GM23338 (cell line): Measurements from ENCODE around the gene SF3A1.

Source experiments
- CREB1 ChIP-seq: fragments of 250-450 bp; sonication (Bioruptor Pico); IDR thresholded peaks from 2 replicates; pipeline ENCODE4 v1.5.0; 2020; ENCODE audit warnings: low read depth, mild to moderate bottlenecking, moderate library complexity
- EZH2 ChIP-seq: fragments of 200-600 bp; sonication (generic); IDR thresholded peaks from one replicate; pipeline ENCODE4 v1.8.0; 2017; ENCODE audit warnings: antibody characterized with exemption, mild to moderate bottlenecking, low read depth; ENCODE audit not compliant: unreplicated experiment
- EZH2phosphoT487 ChIP-seq: fragments of 200-600 bp; sonication (generic); IDR thresholded peaks from one replicate; pipeline ENCODE4 v1.8.1; 2018; ENCODE audit warnings: antibody characterized with exemption; ENCODE audit not compliant: unreplicated experiment
- JUNB ChIP-seq: IDR thresholded peaks from one replicate; pipeline ENCODE4 v1.6.1; 2016; ENCODE audit warnings: antibody characterized with exemption; ENCODE audit not compliant: unreplicated experiment
- NANOG ChIP-seq: IDR thresholded peaks from 2 replicates; pipeline ENCODE4 v1.6.1; 2016; ENCODE audit warnings: antibody characterized with exemption, borderline replicate concordance
- POLR2AphosphoS5 ChIP-seq: IDR thresholded peaks from 2 replicates; pipeline ENCODE4 v1.6.1; 2016; ENCODE audit warnings: antibody characterized with exemption, low read depth
- REST ChIP-seq: IDR thresholded peaks from one replicate; pipeline ENCODE4 v1.6.1; 2018; ENCODE audit warnings: antibody characterized with exemption; ENCODE audit not compliant: unreplicated experiment
- TF ChIP-seq, protein P1 (sequence below), 2 experiments: fragments of 200-600 bp in 1 of 2; sonication (generic) in 1 of 2; conservative IDR thresholded peaks; 2 replicates each; pipeline versions ENCODE4 v1.5.1 to v1.6.1; 2016 to 2017; ENCODE audit warnings: antibody characterized with exemption in 2 of 2, low read depth in 2 of 2, mild to moderate bottlenecking in 2 of 2, moderate library complexity in 1 of 2

GRCh38 chr22:30288419-30289140 lies 68.1 kb downstream of the SF3A1 start:
- TF ChIP-seq, protein P1, sequence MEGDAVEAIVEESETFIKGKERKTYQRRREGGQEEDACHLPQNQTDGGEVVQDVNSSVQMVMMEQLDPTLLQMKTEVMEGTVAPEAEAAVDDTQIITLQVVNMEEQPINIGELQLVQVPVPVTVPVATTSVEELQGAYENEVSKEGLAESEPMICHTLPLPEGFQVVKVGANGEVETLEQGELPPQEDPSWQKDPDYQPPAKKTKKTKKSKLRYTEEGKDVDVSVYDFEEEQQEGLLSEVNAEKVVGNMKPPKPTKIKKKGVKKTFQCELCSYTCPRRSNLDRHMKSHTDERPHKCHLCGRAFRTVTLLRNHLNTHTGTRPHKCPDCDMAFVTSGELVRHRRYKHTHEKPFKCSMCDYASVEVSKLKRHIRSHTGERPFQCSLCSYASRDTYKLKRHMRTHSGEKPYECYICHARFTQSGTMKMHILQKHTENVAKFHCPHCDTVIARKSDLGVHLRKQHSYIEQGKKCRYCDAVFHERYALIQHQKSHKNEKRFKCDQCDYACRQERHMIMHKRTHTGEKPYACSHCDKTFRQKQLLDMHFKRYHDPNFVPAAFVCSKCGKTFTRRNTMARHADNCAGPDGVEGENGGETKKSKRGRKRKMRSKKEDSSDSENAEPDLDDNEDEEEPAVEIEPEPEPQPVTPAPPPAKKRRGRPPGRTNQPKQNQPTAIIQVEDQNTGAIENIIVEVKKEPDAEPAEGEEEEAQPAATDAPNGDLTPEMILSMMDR (conservative IDR thresholded peaks at IDR 0.05; ENCODE audit: low read depth in 2 of 2) = no peak
- no peak for TF ChIP-seq EZH2phosphoT487
- no peak for TF ChIP-seq JUNB
- TF ChIP-seq REST = no peak
- TF ChIP-seq POLR2AphosphoS5 = no peak
- TF ChIP-seq EZH2 = no peak
- TF ChIP-seq CREB1 (CRISPR knock-in tag) = no peak
- TF ChIP-seq NANOG = no peak
